Uterus (tissue), 4 donors: ENCODE data around the gene LTN1. TPM values are rescaled to one million over a fixed set of nuclear protein-coding genes. Genes with fewer than 3 reads are reported as not detected.
A peak's percentile ranks its signal among the peaks of the same experiment; 100 is the strongest.

Experiments used
- DNase-seq, 2 donors: peaks; one replicate each; pipeline ENCODE4 v3.0.0-alpha.2; 2019 to 2020
- H3K27ac ChIP-seq, 2 donors: fragments of 200-600 bp; sonication (generic); 1 replicate in 1 of 2; 2 replicates in 1 of 2; pipeline ENCODE4 v1.5.1; 2016 to 2018
- H3K27me3 ChIP-seq, 2 donors: fragments of 200-600 bp; sonication (generic); one replicate each; pipeline ENCODE4 v1.5.1; 2018 to 2019; ENCODE audit warnings: control low read depth in 1 of 2
- H3K36me3 ChIP-seq, 2 donors: fragments of 200-600 bp; sonication (generic); one replicate each; pipeline ENCODE4 v1.5.1; 2019; ENCODE audit warnings: control low read depth in 1 of 2
- H3K4me1 ChIP-seq, 2 donors: fragments of 200-600 bp; sonication (generic); one replicate each; pipeline ENCODE4 v1.5.1; 2018 to 2019; ENCODE audit warnings: control low read depth in 1 of 2
- H3K4me3 ChIP-seq, 2 donors: fragments of 200-600 bp; sonication (generic); 1 replicate in 1 of 2; 2 replicates in 1 of 2; pipeline ENCODE4 v1.5.1; 2018 to 2019; ENCODE audit warnings: mild to moderate bottlenecking in 1 of 2
- H3K9me3 ChIP-seq, 2 donors: fragments of 200-600 bp; sonication (generic); one replicate each; pipeline ENCODE4 v1.5.1; 2019; ENCODE audit warnings: control low read depth in 1 of 2
- POLR2A ChIP-seq, 2 donors: fragments of 450-650 bp; IDR thresholded peaks; one replicate each; pipeline ENCODE4 v1.6.1; 2016; ENCODE audit warnings: antibody characterized with exemption in 2 of 2, mild to moderate bottlenecking in 1 of 2, moderate library complexity in 1 of 2
- intact Hi-C: fragments of 100-400 bp; cut with DNase I; formaldehyde crosslinking; loops from one replicate; pipeline ENCODE4 v1.15.1; 2023; ENCODE audit warnings: low total_unique reads
- total RNA-seq, 4 donors: library from RNA; depleted of rRNA in 3 of 4; stranded (reverse); fragments of >200 nt in 3 of 4; gene quantifications; one replicate each; pipeline versions ENCODE4 v1.1.0 to v1.2.4, GENCODE V29; 2014 to 2023
- TF ChIP-seq, protein P1 (sequence below), 4 experiments: fragments of 200-600 bp in 2 of 4; fragments of 450-650 bp in 2 of 4; sonication (generic) in 2 of 4; IDR thresholded peaks; one replicate each; pipeline ENCODE4 v1.5.1; 2016 to 2019; ENCODE audit warnings: antibody characterized with exemption in 4 of 4, mild to moderate bottlenecking in 2 of 4, moderate library complexity in 1 of 4
- donor health status: DM: yes; HTN: yes; CAD: no.

The LTN1 gene
- total RNA-seq, 4 donors from 2014 or later: 13.8 to 61.0 (median 30.6) TPM

DNA sequence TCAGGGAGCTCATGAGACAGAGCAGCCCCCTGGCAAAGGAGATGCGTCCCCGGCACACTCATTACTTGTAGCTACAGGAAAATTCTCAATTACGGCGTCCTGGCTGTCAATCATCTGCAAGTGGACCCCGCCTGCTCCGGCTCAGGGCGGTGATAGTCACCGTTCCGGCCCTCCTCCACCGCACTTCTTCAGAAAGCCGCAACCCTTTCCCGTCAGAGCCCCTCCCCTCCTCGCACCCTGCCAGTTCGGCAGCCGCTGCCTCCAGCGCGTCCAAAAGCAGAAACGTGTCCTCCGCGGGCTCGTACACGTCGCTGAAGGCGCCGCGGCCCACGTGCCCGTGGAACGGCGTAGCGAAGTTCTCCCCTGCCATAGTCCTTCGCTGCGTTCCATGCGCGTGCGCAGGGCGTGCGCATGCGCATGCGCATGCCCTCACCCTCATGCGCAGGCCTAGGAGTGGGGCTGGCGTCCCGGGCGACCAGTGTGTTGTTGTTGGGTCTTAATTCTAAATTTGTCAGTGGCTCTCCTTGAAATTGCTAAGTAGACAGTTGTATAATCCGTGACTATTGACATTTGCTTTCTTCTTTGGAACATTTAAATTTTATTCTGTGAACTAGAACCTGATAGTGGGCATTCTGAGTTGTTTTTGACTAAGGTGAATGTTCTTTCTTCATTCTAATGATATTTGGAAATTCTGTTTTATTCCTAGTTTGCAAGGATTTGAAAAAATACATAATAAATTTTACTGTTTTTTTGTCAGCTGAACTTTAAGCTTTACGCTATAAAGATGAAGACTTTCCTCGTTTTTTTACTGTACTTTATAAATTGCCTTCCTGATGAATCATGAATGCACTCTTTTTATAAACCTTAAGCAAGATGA, 107.5 kb downstream of the LTN1 start:
- peak overlapping the region; percentile 55 to 62 for H3K4me3 ChIP-seq
- DNase-seq: peak; percentile 86 to 93
- H3K4me1 ChIP-seq: peaks cover 3 to 4% of the 10 kb centered on the region in 2 donors
- no peaks in the 10 kb centered on the region for H3K36me3 ChIP-seq
- H3K27ac ChIP-seq: peak overlapping the region; percentile 96
- intact Hi-C loops: no loop called here
- no peaks in the 10 kb centered on the region for H3K9me3 ChIP-seq
- TF ChIP-seq, protein P1, sequence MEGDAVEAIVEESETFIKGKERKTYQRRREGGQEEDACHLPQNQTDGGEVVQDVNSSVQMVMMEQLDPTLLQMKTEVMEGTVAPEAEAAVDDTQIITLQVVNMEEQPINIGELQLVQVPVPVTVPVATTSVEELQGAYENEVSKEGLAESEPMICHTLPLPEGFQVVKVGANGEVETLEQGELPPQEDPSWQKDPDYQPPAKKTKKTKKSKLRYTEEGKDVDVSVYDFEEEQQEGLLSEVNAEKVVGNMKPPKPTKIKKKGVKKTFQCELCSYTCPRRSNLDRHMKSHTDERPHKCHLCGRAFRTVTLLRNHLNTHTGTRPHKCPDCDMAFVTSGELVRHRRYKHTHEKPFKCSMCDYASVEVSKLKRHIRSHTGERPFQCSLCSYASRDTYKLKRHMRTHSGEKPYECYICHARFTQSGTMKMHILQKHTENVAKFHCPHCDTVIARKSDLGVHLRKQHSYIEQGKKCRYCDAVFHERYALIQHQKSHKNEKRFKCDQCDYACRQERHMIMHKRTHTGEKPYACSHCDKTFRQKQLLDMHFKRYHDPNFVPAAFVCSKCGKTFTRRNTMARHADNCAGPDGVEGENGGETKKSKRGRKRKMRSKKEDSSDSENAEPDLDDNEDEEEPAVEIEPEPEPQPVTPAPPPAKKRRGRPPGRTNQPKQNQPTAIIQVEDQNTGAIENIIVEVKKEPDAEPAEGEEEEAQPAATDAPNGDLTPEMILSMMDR (IDR thresholded peaks at IDR 0.05): peak in 2 of 4 experiments; percentile 3 to 15
- TF ChIP-seq POLR2A (IDR thresholded peaks at IDR 0.05): peak; percentile 79 to 83
- H3K27me3 ChIP-seq: no peaks in the 10 kb centered on the region

DNA sequence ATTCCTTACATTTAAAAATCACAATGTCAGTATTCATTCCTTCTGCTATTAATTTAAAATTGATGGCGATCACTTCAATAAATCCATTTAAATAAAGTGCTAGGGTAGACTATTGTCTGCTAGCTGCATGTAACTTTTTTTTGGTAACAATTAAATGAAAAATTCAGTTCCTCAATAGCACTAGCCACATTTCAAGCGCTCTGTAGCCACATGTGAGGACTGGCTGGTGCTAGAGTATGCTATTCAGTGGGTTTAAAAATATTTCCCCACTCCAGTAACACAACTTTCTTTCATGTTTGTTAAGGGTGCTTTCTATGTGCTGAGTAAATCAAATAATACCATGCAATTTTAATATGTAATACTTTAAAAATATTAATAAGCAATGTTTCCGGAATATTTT, 108.2 kb downstream of the LTN1 start:
- H3K4me1 ChIP-seq: peaks cover 3 to 4% of the 10 kb centered on the region in 2 donors
- no peaks in the 10 kb centered on the region for H3K27me3 ChIP-seq
- DNase-seq: no peak
- H3K9me3 ChIP-seq: no peaks in the 10 kb centered on the region
- no peaks in the 10 kb centered on the region for H3K36me3 ChIP-seq
- H3K27ac ChIP-seq: peak overlapping the region; percentile 96
- TF ChIP-seq, protein P1 (IDR thresholded peaks at IDR 0.05): no peak
- no peak for TF ChIP-seq POLR2A (IDR thresholded peaks at IDR 0.05)
- intact Hi-C loops: no loop called here
- peak overlapping the region; percentile 55 to 62 for H3K4me3 ChIP-seq

DNA sequence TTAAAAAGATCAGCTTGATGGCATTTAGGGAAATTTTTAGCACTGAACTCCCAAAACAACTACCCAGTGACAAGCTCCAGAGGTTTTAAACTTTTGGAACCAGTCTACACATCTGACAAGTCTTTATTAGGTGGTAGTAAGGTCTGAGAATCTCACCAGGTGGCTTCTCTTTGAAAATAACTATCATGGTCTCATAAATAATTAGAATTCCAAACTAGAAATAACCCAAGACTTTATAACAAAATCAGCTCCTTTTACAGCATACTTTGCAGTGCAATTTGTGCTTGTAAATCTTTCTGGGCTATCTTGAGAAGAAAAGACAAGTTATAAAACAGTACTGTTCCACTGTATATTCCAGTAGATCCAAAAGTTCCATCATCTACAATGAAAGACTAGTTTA, 108.7 kb downstream of the LTN1 start:
- intact Hi-C loops: no loop called here
- peak overlapping the region in 1 of 2 donors; percentile 55 for H3K4me3 ChIP-seq

DNA sequence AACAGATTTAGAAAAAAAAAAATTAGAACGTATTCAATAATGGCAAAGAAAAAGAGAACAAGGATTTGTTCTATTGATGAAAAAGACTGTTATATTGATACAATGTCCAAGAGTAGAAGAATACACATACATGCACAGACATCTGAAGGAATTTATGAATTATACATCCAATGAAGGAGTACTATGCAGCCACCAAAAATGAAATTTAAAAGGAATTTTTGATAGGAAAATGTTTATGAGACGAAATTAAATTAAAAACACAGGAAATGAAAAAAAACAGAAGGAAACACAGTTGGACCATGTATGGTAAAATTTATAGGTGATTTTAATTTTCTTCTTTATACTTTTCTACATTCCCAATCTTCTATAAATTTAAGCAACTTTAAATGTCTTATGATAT, 110.3 kb downstream of the LTN1 start:
- Histone ChIP-seq H3K9me3 (no peaks in the 10 kb centered on the region), H3K27ac (no peak overlapping the region), H3K4me1 (peaks cover 3 to 4% of the 10 kb centered on the region in 2 donors), H3K36me3 (no peaks in the 10 kb centered on the region), H3K27me3 (no peaks in the 10 kb centered on the region), H3K4me3 (no peak overlapping the region)
- DNase-seq: no peak
- TF ChIP-seq, protein P1 (IDR thresholded peaks at IDR 0.05): no peak
- TF ChIP-seq POLR2A (IDR thresholded peaks at IDR 0.05): no peak
- intact Hi-C loops: no loop called here

More for the DNA sequence above, 108.7 kb downstream of the LTN1 start:
- peaks cover 3 to 4% of the 10 kb centered on the region in 2 donors for H3K4me1 ChIP-seq
- TF ChIP-seq POLR2A (IDR thresholded peaks at IDR 0.05): no peak
- TF ChIP-seq, protein P1 (IDR thresholded peaks at IDR 0.05): no peak
- no peaks in the 10 kb centered on the region for H3K27me3 ChIP-seq
- H3K27ac ChIP-seq: peak overlapping the region; percentile 96
- DNase-seq: no peak
- no peaks in the 10 kb centered on the region for H3K9me3 ChIP-seq
- no peaks in the 10 kb centered on the region for H3K36me3 ChIP-seq

Other genes starting within 250 kb of the LTN1 start
- gene RWDD2B, start 26.5 kb upstream of the LTN1 start, total RNA-seq: 10 to 100 TPM in 3 of 4 donors, 1 to 10 TPM in 1; 7.7 to 16.2 (median 14.6) TPM
- gene USP16, start 31.8 kb upstream of the LTN1 start, total RNA-seq: 10 to 100 TPM; 19.0 to 53.2 (median 44.4) TPM
- gene CCT8, start 80.8 kb upstream of the LTN1 start, total RNA-seq: 100 to 1,000 TPM in 2 of 4 donors, 10 to 100 TPM in 2; 34.6 to 186 (median 115) TPM
- 1 to 10 TPM; 2.3 to 7.3 (median 5.5) TPM for gene MAP3K7CL, start 137.8 kb upstream of the LTN1 start, total RNA-seq